GM12878 (cell line): ENCODE measurements around the gene KLHL7. TPM values are rescaled to one million over a fixed set of nuclear protein-coding genes. Genes with fewer than 3 reads are reported as not detected.
A peak's percentile ranks its signal among the peaks of the same experiment; 100 is the strongest.

Source experiments
- ATF2 ChIP-seq: IDR thresholded peaks from 2 replicates; pipeline ENCODE4 v1.6.1; 2012; ENCODE audit warnings: low read length, inconsistent platforms
- ATF3 ChIP-seq: IDR thresholded peaks from 2 replicates; pipeline ENCODE4 v1.6.1; 2011; ENCODE audit warnings: low read depth, mild to moderate bottlenecking, low read length, moderate library complexity, borderline replicate concordance; ENCODE audit errors: extremely low read depth
- BACH1 ChIP-seq: fragments of 450-650 bp; IDR thresholded peaks from 2 replicates; pipeline ENCODE4 v1.6.1; 2017; ENCODE audit warnings: mild to moderate bottlenecking, borderline replicate concordance
- BMI1 ChIP-seq: fragments of 450-650 bp; IDR thresholded peaks from 2 replicates; pipeline ENCODE4 v1.6.1; 2016; ENCODE audit warnings: mild to moderate bottlenecking, moderate library complexity, borderline replicate concordance
- CBX3 ChIP-seq: fragments of 200-600 bp; sonication (generic); IDR thresholded peaks from 2 replicates; pipeline ENCODE4 v1.6.1; 2016; ENCODE audit warnings: low read depth, borderline replicate concordance
- CHD2 ChIP-seq: IDR thresholded peaks from 2 replicates; pipeline ENCODE4 v1.6.1; 2011; ENCODE audit warnings: low read depth, low read length, improper control_type of control experiment, borderline replicate concordance
- DPF2 ChIP-seq: fragments of 450-650 bp; IDR thresholded peaks from 2 replicates; pipeline ENCODE4 v1.6.1; 2017; ENCODE audit warnings: mild to moderate bottlenecking
- ELK1 ChIP-seq: IDR thresholded peaks from 2 replicates; pipeline ENCODE4 v1.6.1; 2012; ENCODE audit warnings: low read depth, low read length, improper control_type of control experiment
- ETV6 ChIP-seq, 2 experiments: fragments of 450-650 bp in 1 of 2; IDR thresholded peaks in 1 of 2; conservative IDR thresholded peaks in 1 of 2; 2 replicates each; pipeline ENCODE4 v1.6.1; 2014; ENCODE audit warnings: antibody characterized with exemption in 1 of 2, borderline replicate concordance in 1 of 2, low read depth in 1 of 2, mild to moderate bottlenecking in 1 of 2, moderate library complexity in 1 of 2
- FOS ChIP-seq: IDR thresholded peaks from 3 replicates; pipeline ENCODE4 v1.6.1; 2011; ENCODE audit warnings: borderline replicate concordance; ENCODE audit not compliant: insufficient read length; ENCODE audit errors: extremely low read depth
- GABPA ChIP-seq: IDR thresholded peaks from 2 replicates; pipeline ENCODE4 v1.6.1; 2014; ENCODE audit warnings: antibody characterized with exemption, low read depth, mild to moderate bottlenecking, inconsistent platforms
- IKZF2 ChIP-seq, 2 experiments: fragments of 450-650 bp; IDR thresholded peaks; 2 replicates each; pipeline ENCODE4 v1.6.1; 2017; ENCODE audit warnings: mild to moderate bottlenecking in 2 of 2, moderate library complexity in 2 of 2
- MEF2B ChIP-seq: fragments of 450-650 bp; IDR thresholded peaks from 2 replicates; pipeline ENCODE4 v1.6.1; 2018; ENCODE audit warnings: mild to moderate bottlenecking, moderate library complexity; ENCODE audit not compliant: partially characterized antibody, poor library complexity, severe bottlenecking
- MLLT1 ChIP-seq: fragments of 450-650 bp; IDR thresholded peaks from 2 replicates; pipeline ENCODE4 v1.6.1; 2016; ENCODE audit warnings: mild to moderate bottlenecking
- POLR2AphosphoS5 ChIP-seq: IDR thresholded peaks from 2 replicates; pipeline ENCODE4 v1.6.1; 2011; ENCODE audit warnings: mild to moderate bottlenecking, low read length, inconsistent platforms
- RUNX3 ChIP-seq: IDR thresholded peaks from 2 replicates; pipeline ENCODE4 v1.6.1; 2012; ENCODE audit warnings: low read length, inconsistent platforms
- SIX5 ChIP-seq: IDR thresholded peaks from 2 replicates; pipeline ENCODE4 v1.6.1; 2011; ENCODE audit warnings: mild to moderate bottlenecking, low read depth, low read length, moderate library complexity; ENCODE audit not compliant: severe bottlenecking
- STAT3 ChIP-seq: IDR thresholded peaks from 2 replicates; pipeline ENCODE4 v1.6.1; 2011; ENCODE audit warnings: low read depth, low read length, improper control_type of control experiment
- YBX1 ChIP-seq: fragments of 450-650 bp; IDR thresholded peaks from 2 replicates; pipeline ENCODE4 v1.6.1; 2016; ENCODE audit warnings: antibody characterized with exemption
- ZBED1 ChIP-seq: IDR thresholded peaks from 2 replicates; pipeline ENCODE4 v1.6.1; 2016; ENCODE audit warnings: borderline replicate concordance
- ZBTB33 ChIP-seq: fragments of 450-650 bp; IDR thresholded peaks from 2 replicates; pipeline ENCODE4 v1.6.1; 2017; ENCODE audit warnings: mild to moderate bottlenecking
- polyA plus RNA-seq, 11 experiments: library from polyadenylated mRNA; depleted of rRNA in 4 of 11; unstranded in 6 of 11; stranded (reverse) in 5 of 11; fragments of >200 nt; fragmentation: Nextera tagmentation in 4 of 11; fragmentation: Illumina TruSeq in 1 of 11; extraction: Ambion mirVana in 4 of 11; extraction: Trizol in 1 of 11; gene quantifications; 1 replicate in 1 of 11; 2 replicates in 10 of 11; pipeline versions ENCODE4 v1.2.1 to v1.2.3, GENCODE V29; 2011 to 2016; ENCODE audit warnings: inconsistent platforms in 2 of 11, missing spikeins in 2 of 11, low read depth in 1 of 11
- total RNA-seq, 4 experiments: library from RNA; depleted of rRNA in 3 of 4; stranded (reverse); fragments of >200 nt in 3 of 4; fragmentation: Illumina TruSeq in 1 of 4; extraction: Trizol in 1 of 4; gene quantifications; 2 replicates each; pipeline versions ENCODE4 v1.2.1 to v1.2.3, GENCODE V29; 2013 to 2021

The KLHL7 gene
- total and polyA plus RNA-seq, 10 of the 15 experiments (the other 5 are each of a cell fraction or from before 2014, with no cell fraction given) = 6.4 to 38.7 (median 20.9) TPM

- peak; percentile 71; the same call in 1 of the 2 replicates for TF ChIP-seq ATF3
- TF ChIP-seq YBX1 = no peak
- no peak for TF ChIP-seq FOS
- peak; percentile 64; the same call in 1 of the 2 replicates for TF ChIP-seq DPF2
- peak; percentile 13 for TF ChIP-seq MEF2B
- peak; percentile 96 for TF ChIP-seq POLR2AphosphoS5
- no peak for TF ChIP-seq BMI1
- no peak for TF ChIP-seq ZBED1
- no peak for TF ChIP-seq MLLT1
- TF ChIP-seq SIX5 = peak; percentile 29
- peak; percentile 77; the same call in 1 of the 2 replicates for TF ChIP-seq CHD2
- peak; percentile 50; the same call in 1 of the 2 replicates for TF ChIP-seq ELK1
- no peak for TF ChIP-seq CBX3
- TF ChIP-seq ETV6 (conservative IDR thresholded peaks at IDR 0.05 in 1 of 2, IDR thresholded peaks at IDR 0.05 in 1 of 2; ENCODE audit: borderline replicate concordance in 1 of 2, low read depth in 1 of 2) = peak in 1 of 2 experiments; percentile 43; a peak in 1 of 4 replicates
- no peak for TF ChIP-seq STAT3
- TF ChIP-seq ZBTB33 = no peak
- no peak for TF ChIP-seq GABPA
- no peak for TF ChIP-seq BACH1
- peak; percentile 16; the same call in 1 of the 2 replicates for TF ChIP-seq RUNX3
- TF ChIP-seq ATF2 = peak; percentile 63
- TF ChIP-seq IKZF2 (IDR thresholded peaks at IDR 0.05) = peak; percentile 36 to 44; a peak in 2 of 4 replicates
Measured at GRCh38 chr7:23181684-23182553, 76.3 kb downstream of the KLHL7 start, which contains the start of gene NUP42 (continued).
